HEK293 (cell line): ENCODE results near the gene RHOJ.

Source experiments
- CTCF ChIA-PET: fragments of 350-600 bp; formaldehyde crosslinking; extraction: SDS; loops from one replicate; lab custom pipeline; 2021; ENCODE audit warnings: antibody characterized with exemption; lab: Yijun Ruan, JAX
- POLR2A ChIA-PET: fragments of 300-600 bp; formaldehyde crosslinking; extraction: SDS; loops from one replicate; lab custom pipeline; 2020; ENCODE audit warnings: antibody characterized with exemption, inconsistent platforms; lab: Yijun Ruan, JAX
- H3K27ac ChIP-seq: fragments of 200-500 bp; sonication (Bioruptor generic); 2 replicates; pipeline ENCODE4 v1.5.1; 2014; ENCODE audit warnings: low read depth, low read length, control low read depth, inconsistent platforms; ENCODE audit errors: extremely low read depth
- H3K36me3 ChIP-seq, 2 experiments: fragments of 200-500 bp in 1 of 2; sonication (Bioruptor generic) in 1 of 2; 1 replicate in 1 of 2; 2 replicates in 1 of 2; pipeline ENCODE4 v1.5.1; 2014 to 2017; ENCODE audit warnings: inconsistent platforms in 2 of 2, low read length in 2 of 2; ENCODE audit not compliant: control insufficient read depth in 2 of 2, insufficient read depth in 1 of 2
- H3K4me1 ChIP-seq: fragments of 200-500 bp; sonication (Bioruptor generic); 2 replicates; pipeline ENCODE4 v1.5.1; 2014; ENCODE audit warnings: mild to moderate bottlenecking, low read length, inconsistent platforms; ENCODE audit not compliant: control insufficient read depth, insufficient read depth
- H3K4me3 ChIP-seq: 2 replicates; pipeline ENCODE4 v1.5.1; 2011; ENCODE audit warnings: low read depth, mild to moderate bottlenecking, control low read depth, low read length, moderate library complexity
- H3K9me3 ChIP-seq: fragments of 200-500 bp; sonication (Bioruptor generic); 2 replicates; pipeline ENCODE4 v1.5.1; 2014; ENCODE audit warnings: low read depth, low read length, inconsistent platforms; ENCODE audit not compliant: control insufficient read depth, insufficient read depth
- GFI1B ChIP-seq: fragments of 450-650 bp; formaldehyde crosslinking; IDR thresholded peaks from 2 replicates; pipeline ENCODE4 v1.5.1; 2016; ENCODE audit warnings: missing biosample characterization, missing genetic modification characterization
- SP7 ChIP-seq: fragments of 450-650 bp; formaldehyde crosslinking; IDR thresholded peaks from 2 replicates; pipeline ENCODE4 v1.5.1; 2016; ENCODE audit warnings: missing biosample characterization, missing genetic modification characterization
- ZBTB49 ChIP-seq: fragments of 450-650 bp; formaldehyde crosslinking; IDR thresholded peaks from 2 replicates; pipeline ENCODE4 v1.5.1; 2016; ENCODE audit warnings: missing biosample characterization, missing genetic modification characterization, low read depth
- ZFP69B ChIP-seq: fragments of 450-650 bp; formaldehyde crosslinking; IDR thresholded peaks from 2 replicates; pipeline ENCODE4 v1.5.1; 2016; ENCODE audit warnings: missing biosample characterization, missing genetic modification characterization
- ZNF121 ChIP-seq: fragments of 450-650 bp; formaldehyde crosslinking; IDR thresholded peaks from 2 replicates; pipeline ENCODE4 v1.5.1; 2016; ENCODE audit warnings: missing biosample characterization, missing genetic modification characterization
- ZNF140 ChIP-seq: fragments of 450-650 bp; formaldehyde crosslinking; IDR thresholded peaks from 2 replicates; pipeline ENCODE4 v1.5.1; 2016; ENCODE audit warnings: missing biosample characterization, missing genetic modification characterization
- ZNF24 ChIP-seq: fragments of 450-650 bp; formaldehyde crosslinking; IDR thresholded peaks from 2 replicates; pipeline ENCODE4 v1.5.1; 2016; ENCODE audit warnings: missing biosample characterization, missing genetic modification characterization
- ZNF518A ChIP-seq: fragments of 450-650 bp; formaldehyde crosslinking; conservative IDR thresholded peaks from 2 replicates; pipeline ENCODE4 v1.5.1; 2016; ENCODE audit warnings: low read depth, missing biosample characterization, missing genetic modification characterization
- ZNF658 ChIP-seq: fragments of 450-650 bp; formaldehyde crosslinking; IDR thresholded peaks from 2 replicates; pipeline ENCODE4; 2016; ENCODE audit warnings: missing biosample characterization, missing genetic modification characterization
- ZNF660 ChIP-seq: fragments of 450-650 bp; IDR thresholded peaks from 2 replicates; pipeline ENCODE4 v1.5.1; 2018; ENCODE audit warnings: missing biosample characterization, mild to moderate bottlenecking, missing genetic modification characterization
- TF ChIP-seq, protein P1 (sequence below): fragments of 450-650 bp; formaldehyde crosslinking; conservative IDR thresholded peaks from 2 replicates; pipeline ENCODE4 v1.5.1; 2016; ENCODE audit warnings: low read depth, missing biosample characterization, missing genetic modification characterization

RHOJ gene

DNA sequence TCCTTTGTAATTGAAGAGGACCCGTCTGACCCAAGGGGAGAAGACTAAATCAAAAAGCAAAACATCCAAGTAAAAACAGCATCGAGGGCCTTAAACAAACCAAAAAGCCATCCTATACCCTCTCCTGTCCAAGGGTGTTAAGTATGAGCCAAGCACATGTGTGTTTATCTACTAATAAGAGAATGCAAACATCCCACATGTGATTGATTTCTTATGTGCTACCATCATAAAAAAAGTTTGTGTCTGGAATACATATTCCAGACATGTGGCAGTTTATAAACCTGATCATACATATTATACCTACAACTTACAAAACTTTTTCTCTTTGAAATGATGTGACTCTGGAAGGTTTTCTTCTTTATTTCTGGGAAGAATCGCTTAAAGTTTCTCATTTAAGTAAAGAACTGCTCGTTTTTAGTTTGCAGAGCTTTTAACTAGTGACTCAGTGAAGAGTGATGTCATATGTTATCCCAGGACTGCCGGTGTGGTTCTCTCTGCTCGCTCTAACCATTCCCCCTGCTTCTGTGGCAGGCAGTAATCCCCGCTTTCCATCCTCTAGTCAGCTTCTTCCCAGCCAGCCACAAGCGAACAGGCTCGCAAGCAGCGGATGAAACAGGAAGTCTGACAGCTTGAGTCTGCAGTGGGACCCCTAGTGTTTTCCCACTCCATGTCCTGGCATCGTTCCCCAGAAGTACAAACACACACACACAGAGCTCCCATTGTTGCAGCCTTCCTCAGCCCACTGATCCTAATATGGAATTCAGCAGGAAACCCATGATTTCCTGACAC, 431 bp upstream of the RHOJ start (continued):
- TF ChIP-seq, protein P1, sequence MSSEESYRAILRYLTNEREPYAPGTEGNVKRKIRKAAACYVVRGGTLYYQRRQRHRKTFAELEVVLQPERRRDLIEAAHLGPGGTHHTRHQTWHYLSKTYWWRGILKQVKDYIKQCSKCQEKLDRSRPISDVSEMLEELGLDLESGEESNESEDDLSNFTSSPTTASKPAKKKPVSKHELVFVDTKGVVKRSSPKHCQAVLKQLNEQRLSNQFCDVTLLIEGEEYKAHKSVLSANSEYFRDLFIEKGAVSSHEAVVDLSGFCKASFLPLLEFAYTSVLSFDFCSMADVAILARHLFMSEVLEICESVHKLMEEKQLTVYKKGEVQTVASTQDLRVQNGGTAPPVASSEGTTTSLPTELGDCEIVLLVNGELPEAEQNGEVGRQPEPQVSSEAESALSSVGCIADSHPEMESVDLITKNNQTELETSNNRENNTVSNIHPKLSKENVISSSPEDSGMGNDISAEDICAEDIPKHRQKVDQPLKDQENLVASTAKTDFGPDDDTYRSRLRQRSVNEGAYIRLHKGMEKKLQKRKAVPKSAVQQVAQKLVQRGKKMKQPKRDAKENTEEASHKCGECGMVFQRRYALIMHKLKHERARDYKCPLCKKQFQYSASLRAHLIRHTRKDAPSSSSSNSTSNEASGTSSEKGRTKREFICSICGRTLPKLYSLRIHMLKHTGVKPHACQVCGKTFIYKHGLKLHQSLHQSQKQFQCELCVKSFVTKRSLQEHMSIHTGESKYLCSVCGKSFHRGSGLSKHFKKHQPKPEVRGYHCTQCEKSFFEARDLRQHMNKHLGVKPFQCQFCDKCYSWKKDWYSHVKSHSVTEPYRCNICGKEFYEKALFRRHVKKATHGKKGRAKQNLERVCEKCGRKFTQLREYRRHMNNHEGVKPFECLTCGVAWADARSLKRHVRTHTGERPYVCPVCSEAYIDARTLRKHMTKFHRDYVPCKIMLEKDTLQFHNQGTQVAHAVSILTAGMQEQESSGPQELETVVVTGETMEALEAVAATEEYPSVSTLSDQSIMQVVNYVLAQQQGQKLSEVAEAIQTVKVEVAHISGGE (tag by site-specific recombination), result 0 out of 2 replicates have a peak, but pooled peaks have one; percentile 32
- no peak for TF ChIP-seq ZBTB49
- TF ChIP-seq GFI1B (tag by site-specific recombination), result no peak
- peak; percentile 17; the same call in 1 of the 2 replicates for TF ChIP-seq ZNF24 (tag by site-specific recombination)
- TF ChIP-seq ZNF660 (tag by site-specific recombination), result peak; percentile 76
- TF ChIP-seq ZNF121 (tag by site-specific recombination), result no peak
- TF ChIP-seq ZNF518A (tag by site-specific recombination), result 0 out of 2 replicates have a peak, but pooled peaks have one; percentile 51
- no peak for TF ChIP-seq ZNF140 (tag by site-specific recombination)
- TF ChIP-seq, all 188 proteins: peak for 21

DNA sequence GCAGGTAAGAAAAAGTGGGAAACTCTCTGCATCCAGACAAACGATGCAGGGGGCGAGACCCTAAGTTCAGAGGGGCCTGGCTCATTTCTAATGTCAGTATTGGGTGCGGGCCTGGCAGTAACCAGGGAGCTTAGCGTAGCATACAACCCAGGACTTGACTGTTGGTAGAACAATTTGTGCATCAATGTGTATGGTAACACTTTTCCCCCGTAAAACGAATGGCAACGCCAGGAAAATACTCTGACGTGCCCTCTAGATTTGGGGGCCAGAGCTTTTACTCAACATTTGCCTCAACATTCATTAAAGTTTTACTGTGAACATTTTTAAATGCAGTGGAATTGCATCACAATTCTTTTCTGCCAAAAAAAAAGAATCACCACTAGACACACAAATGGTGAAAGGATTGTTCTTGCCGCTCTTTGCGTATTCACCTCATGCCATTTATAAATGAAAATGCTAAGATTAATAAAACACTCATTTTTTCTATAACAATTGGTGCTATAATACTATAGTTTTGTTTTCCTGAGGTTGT, 867 bp downstream of the RHOJ start:
- TF ChIP-seq SP7 (tag by site-specific recombination), result no peak
- no peak for TF ChIP-seq ZNF658 (tag by site-specific recombination)
- TF ChIP-seq ZFP69B (tag by site-specific recombination), result no peak
- no peak overlapping the region for H3K4me3 ChIP-seq
- H3K9me3 ChIP-seq, result no peaks in the 10 kb centered on the region
- H3K4me1 ChIP-seq, result 0 out of 2 replicates have a peak, but pooled peaks cover 4% of the 10 kb centered on the region
- POLR2A ChIA-PET, result no interaction called here
- CTCF ChIA-PET, result no interaction called here
- no peaks in the 10 kb centered on the region for H3K36me3 ChIP-seq
- no peak overlapping the region for H3K27ac ChIP-seq
